Colonic mucosa (tissue), 4 donors: ENCODE results near the gene MMP15. TPM values are rescaled to one million over a fixed set of nuclear protein-coding genes. Genes with fewer than 3 reads are reported as not detected.

Experiments
- DNase-seq: peaks from one replicate; pipeline ENCODE4 v3.0.0-alpha.2; 2020
- H3K27ac ChIP-seq: fragments of 200-600 bp; one replicate; pipeline ENCODE4 v1.8.0; 2021
- H3K27me3 ChIP-seq: fragments of 200-600 bp; one replicate; pipeline ENCODE4 v1.8.0; 2021
- H3K36me3 ChIP-seq: fragments of 200-600 bp; one replicate; pipeline ENCODE4 v1.8.0; 2021
- H3K4me1 ChIP-seq: fragments of 200-600 bp; one replicate; pipeline ENCODE4 v1.8.0; 2021; ENCODE audit warnings: mild to moderate bottlenecking
- H3K4me3 ChIP-seq: fragments of 200-600 bp; one replicate; pipeline ENCODE4 v1.8.0; 2021
- H3K9ac ChIP-seq, 2 donors: one replicate each; pipeline ENCODE4 v1.7.0; 2013; ENCODE audit warnings: control low read depth in 2 of 2, low read depth in 2 of 2, low read length in 2 of 2
- H3K9me3 ChIP-seq: fragments of 200-600 bp; one replicate; pipeline ENCODE4 v1.8.0; 2021
- CTCF ChIP-seq: fragments of 200-600 bp; IDR thresholded peaks from one replicate; pipeline ENCODE4 v1.8.0; 2022; ENCODE audit warnings: antibody characterized with exemption, mild to moderate bottlenecking
- intact Hi-C: fragments of 100-400 bp; cut with DNase I; formaldehyde crosslinking; loops from one replicate; pipeline ENCODE4 v1.14.1; 2022
- total RNA-seq, 2 donors: library from RNA; stranded (reverse); fragmentation: NEBNext Ultra II Directional in 1 of 2; extraction: Animal tissue kit (Norgen Biotek cat#: 25700) in 1 of 2; gene quantifications; one replicate each; pipeline ENCODE4 v1.2.1, GENCODE V29; 2021
- donor health status: healthy.
- donor health status: DM: no; HTN: no; CAD: no.
- donor health status: DM: no; HTN: no; CAD: no.

Gene MMP15
- total RNA-seq, 2 donors from 2014 or later = 79.2 to 126 TPM

DNA sequence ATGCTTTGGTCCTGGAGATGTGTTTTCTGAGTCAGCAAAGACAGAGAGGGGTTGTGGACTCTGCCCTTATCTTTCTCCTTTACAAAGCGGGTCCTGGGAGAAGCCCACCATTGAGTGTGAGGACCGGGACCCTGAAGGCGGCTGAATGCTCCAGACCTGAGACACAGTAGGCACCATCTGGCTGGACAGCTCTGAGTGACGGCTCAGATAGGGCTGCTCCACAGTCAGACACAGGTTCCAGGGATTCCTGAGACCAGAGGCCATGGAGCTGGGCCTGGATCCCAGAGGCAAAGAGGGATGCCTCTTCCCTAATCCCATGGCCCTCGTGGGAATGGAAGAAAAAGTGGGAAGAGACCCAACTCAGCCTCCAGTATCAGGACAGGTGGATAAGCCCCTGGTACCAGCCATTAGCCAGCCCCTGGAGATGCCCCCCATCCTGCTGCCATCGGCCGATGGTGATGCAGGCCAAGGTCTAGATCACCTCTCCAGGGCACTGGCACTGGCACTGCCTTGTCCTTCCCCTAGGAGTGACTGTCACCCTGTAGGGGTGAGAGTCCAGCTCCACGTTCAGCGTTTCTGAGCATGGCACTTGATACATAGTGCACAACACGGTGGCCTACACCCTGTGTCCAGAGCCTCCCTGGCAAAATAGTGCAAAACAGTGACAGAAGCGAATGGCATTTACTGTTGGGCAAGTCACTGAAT lies 4.7 kb downstream of the MMP15 start:
- TF ChIP-seq CTCF = no peak
- H3K27ac ChIP-seq = no peak overlapping the region
- no peak overlapping the region for H3K4me3 ChIP-seq
- no peaks in the 10 kb centered on the region for H3K9me3 ChIP-seq
- no peaks in the 10 kb centered on the region for H3K27me3 ChIP-seq
- H3K4me1 ChIP-seq = no peaks in the 10 kb centered on the region
- no peaks in the 10 kb centered on the region for H3K36me3 ChIP-seq
- no peak overlapping the region for H3K9ac ChIP-seq
- intact Hi-C loops = no loop called here
- DNase-seq = no peak

DNA sequence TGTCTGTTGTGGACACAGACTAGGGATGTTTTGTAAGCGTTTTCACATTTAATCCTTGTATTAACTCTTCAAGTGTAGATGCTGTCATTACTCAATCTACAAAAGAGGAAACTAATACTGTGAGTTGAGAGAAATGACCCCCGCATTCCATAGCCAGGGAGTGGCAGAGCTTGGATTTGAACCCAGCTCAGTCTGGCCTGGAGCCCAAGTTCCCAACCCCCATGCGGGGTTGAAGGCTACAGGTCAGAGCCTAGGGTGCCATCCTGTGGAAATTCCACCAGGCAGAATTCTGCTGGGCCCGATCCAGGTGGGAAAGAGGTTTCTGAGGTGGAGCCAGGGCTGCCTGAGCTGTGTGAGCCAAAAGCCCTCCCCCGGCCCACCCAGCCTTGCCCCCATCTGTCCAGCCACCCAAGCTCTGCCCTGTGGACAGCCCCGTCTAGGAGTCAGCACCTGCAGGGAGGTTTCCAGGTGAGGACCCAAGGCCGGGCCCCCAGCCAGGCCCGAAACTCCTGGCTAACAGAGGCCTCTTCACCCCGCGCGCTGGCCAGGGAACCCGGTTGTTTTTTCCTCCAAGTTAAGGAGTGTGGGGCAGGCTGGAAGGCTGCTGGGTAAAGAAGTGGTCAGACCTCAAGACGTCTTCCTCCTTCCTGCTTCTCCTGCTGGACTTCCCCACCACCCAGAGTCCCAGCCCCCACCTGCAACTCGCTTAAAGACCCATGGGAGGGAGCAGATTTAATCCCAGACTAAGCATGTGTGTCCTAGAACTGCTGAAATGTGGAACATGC lies 5.7 kb downstream of the MMP15 start:
- H3K9me3 ChIP-seq = no peaks in the 10 kb centered on the region
- H3K36me3 ChIP-seq = no peaks in the 10 kb centered on the region
- no peak overlapping the region for H3K4me3 ChIP-seq
- no peaks in the 10 kb centered on the region for H3K4me1 ChIP-seq
- DNase-seq = no peak
- H3K9ac ChIP-seq = no peak overlapping the region
- no peak overlapping the region for H3K27ac ChIP-seq
- H3K27me3 ChIP-seq = no peaks in the 10 kb centered on the region
- intact Hi-C loops = no loop called here
- TF ChIP-seq CTCF = no peak

GRCh38 chr16:58032710-58033293 lies 7.2 kb downstream of the MMP15 start:
- no peak overlapping the region for H3K4me3 ChIP-seq
- H3K9ac ChIP-seq = peak overlapping the region in 1 of 2 donors; percentile 20
- H3K27ac ChIP-seq = no peak overlapping the region
- intact Hi-C loops = no loop called here
- no peaks in the 10 kb centered on the region for H3K36me3 ChIP-seq
- no peaks in the 10 kb centered on the region for H3K9me3 ChIP-seq
- H3K4me1 ChIP-seq = no peaks in the 10 kb centered on the region
- no peak for TF ChIP-seq CTCF
- no peak for DNase-seq
- H3K27me3 ChIP-seq = no peaks in the 10 kb centered on the region

DNA sequence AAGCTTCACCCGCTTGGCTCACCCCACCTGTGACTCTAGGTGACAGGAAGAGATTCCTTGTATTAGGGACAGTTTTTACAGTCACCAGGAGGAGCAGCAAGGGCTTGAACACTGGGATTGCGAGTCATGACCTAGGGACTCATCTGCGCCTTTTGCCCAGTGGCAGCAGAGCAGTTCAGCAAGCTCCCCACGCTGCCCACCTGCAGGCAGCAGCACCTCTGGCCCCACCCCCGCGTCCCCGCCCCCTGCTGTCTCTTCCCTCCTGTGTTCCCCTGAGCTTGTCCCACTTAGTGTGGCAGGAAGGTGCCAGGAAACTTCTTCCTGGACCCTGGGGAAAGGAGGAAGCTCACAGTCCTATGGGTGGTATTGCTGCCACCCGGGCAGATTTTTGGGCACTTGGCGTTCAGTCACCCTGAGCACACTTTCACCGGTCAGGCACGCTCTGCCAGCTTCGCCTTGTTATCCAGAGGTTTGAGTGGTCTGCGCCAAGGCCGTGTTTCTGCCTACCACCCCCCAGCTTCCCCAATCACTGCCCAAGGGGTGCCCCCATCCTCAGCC lies 8.7 kb downstream of the MMP15 start:
- TF ChIP-seq CTCF = no peak
- intact Hi-C loops = no loop called here
- no peak for DNase-seq
- Histone ChIP-seq H3K36me3 (no peaks in the 10 kb centered on the region), H3K4me3 (no peak overlapping the region), H3K9ac (no peak overlapping the region), H3K9me3 (no peaks in the 10 kb centered on the region), H3K27me3 (no peaks in the 10 kb centered on the region), H3K4me1 (no peaks in the 10 kb centered on the region), H3K27ac (no peak overlapping the region)

DNA sequence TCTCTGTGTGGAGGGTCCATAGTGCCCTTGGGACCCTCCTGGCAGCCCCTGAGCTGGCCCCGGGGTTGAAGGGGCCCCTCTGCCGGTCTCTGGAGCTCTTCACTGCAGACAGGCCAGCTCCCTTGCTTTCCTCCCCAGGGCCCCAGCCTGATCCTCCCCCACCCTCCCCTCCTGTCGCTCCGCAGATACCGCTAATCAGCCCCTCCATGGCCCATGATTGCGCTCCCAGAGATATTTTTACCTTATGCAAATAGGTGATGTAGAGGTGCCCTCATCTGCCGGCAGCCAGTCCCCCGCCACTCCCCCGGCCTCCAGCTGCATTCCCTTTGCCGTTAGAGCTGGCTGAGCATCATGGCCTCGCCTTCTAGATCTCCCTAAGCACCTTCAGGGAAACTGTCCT lies 9.2 kb downstream of the MMP15 start:
- Histone ChIP-seq H3K9ac (no peak overlapping the region), H3K4me3 (no peak overlapping the region), H3K4me1 (no peaks in the 10 kb centered on the region), H3K36me3 (no peaks in the 10 kb centered on the region), H3K9me3 (no peaks in the 10 kb centered on the region), H3K27ac (no peak overlapping the region), H3K27me3 (no peaks in the 10 kb centered on the region)
- intact Hi-C loops = no loop called here
- no peak for TF ChIP-seq CTCF
- DNase-seq = no peak
